ENCODE measurements around the gene SIL1. TPM values are rescaled to one million over a fixed set of nuclear protein-coding genes. Genes with fewer than 3 reads are reported as not detected.

Gene SIL1
- polyA plus RNA-seq, 3 donors: 25.4 to 35.1 (median 27.9) TPM

DNA sequence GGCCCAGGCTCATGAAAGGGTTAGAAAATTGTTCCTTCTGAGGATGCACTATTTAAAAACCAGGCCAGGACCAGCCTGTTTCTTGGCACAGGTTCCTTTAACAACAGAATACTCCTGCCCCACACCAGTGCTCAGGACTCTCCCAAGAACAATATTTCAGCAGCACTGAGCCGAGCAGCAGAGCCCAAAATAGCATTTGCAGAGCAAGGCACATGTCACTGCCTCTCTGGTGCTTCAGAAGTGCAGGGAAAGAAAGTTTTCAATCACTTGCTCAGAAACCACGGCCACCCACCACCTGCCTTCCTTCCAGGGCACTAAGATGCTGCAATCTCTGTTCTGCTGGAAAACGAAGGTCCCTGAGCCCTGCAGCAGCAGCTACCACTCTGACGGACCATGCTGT lies 77.6 kb downstream of the SIL1 start:
- H3K36me3 ChIP-seq (replicated peaks in 1 of 2; ENCODE audit: control insufficient read depth in 1 of 2, insufficient read depth in 2 of 2, low read length in 2 of 2): peaks cover 47 to 92% of the 10 kb centered on the region in 2 donors
- H3K4me2 ChIP-seq (replicated peaks; ENCODE audit: extremely low read depth, low read length, poor library complexity, severe bottlenecking): no peak overlapping the region
- intact Hi-C loops (cut with micrococcal nuclease): no loop called here
- H3K27ac Mint-ChIP-seq: no peak overlapping the region
- H3K4me1 Mint-ChIP-seq: no peaks in the 10 kb centered on the region
- H3K27ac ChIP-seq (ENCODE audit: low read depth in 1 of 2, low read length in 2 of 2): no peak overlapping the region
- no peaks in the 10 kb centered on the region for H3K79me2 ChIP-seq (ENCODE audit: insufficient read depth, low read length)
- H4K20me1 ChIP-seq (ENCODE audit: insufficient read depth, low read length): no peaks in the 10 kb centered on the region
- H3K4me3 Mint-ChIP-seq: no peak overlapping the region
- H3K9ac ChIP-seq (ENCODE audit: insufficient read depth, low read length, poor library complexity, severe bottlenecking): no peak overlapping the region
- no peak overlapping the region for H3K4me3 ChIP-seq (replicated peaks in 1 of 3; ENCODE audit: low read depth in 2 of 3, low read length in 3 of 3)
- no peaks in the 10 kb centered on the region for H3K9me3 ChIP-seq (replicated peaks in 1 of 2; ENCODE audit: control insufficient read depth in 1 of 2, insufficient read depth in 1 of 2, low read length in 2 of 2)
- no peaks in the 10 kb centered on the region for H3K27me3 Mint-ChIP-seq (ENCODE audit: low read depth in 3 of 3)
- DNase-seq: no peak
- no peak for TF ChIP-seq CTCF (IDR thresholded peaks at IDR 0.05)
- 91% methylated on average over 3 of the region's 4 CpGs for WGBS (ENCODE audit: insufficient coverage)
- H3K36me3 Mint-ChIP-seq: peaks cover 63 to 68% of the 10 kb centered on the region in 2 donors
- H3K9me3 Mint-ChIP-seq: no peaks in the 10 kb centered on the region
- no peak overlapping the region for H2AFZ ChIP-seq (ENCODE audit: insufficient read depth, low read depth, low read length, poor library complexity, severe bottlenecking)
- H3K27me3 ChIP-seq (ENCODE audit: control insufficient read depth in 2 of 2, insufficient read depth in 2 of 2, low read length in 2 of 2): no peaks in the 10 kb centered on the region
- H3K4me1 ChIP-seq (ENCODE audit: control insufficient read depth in 1 of 2, insufficient read depth in 2 of 2, low read length in 2 of 2): no peaks in the 10 kb centered on the region

GRCh38 chr5:139118804-139119203 lies 79.4 kb downstream of the SIL1 start:
- TF ChIP-seq CTCF (IDR thresholded peaks at IDR 0.05): no peak
- Histone ChIP-seq H3K27ac (ENCODE audit: low read depth in 1 of 2, low read length in 2 of 2) (no peak overlapping the region), H3K27me3 (ENCODE audit: control insufficient read depth in 2 of 2, insufficient read depth in 2 of 2, low read length in 2 of 2) (no peaks in the 10 kb centered on the region), H2AFZ (ENCODE audit: insufficient read depth, low read depth, low read length, poor library complexity, severe bottlenecking) (no peak overlapping the region), H3K79me2 (ENCODE audit: insufficient read depth, low read length) (no peaks in the 10 kb centered on the region), H3K9me3 (replicated peaks in 1 of 2; ENCODE audit: control insufficient read depth in 1 of 2, insufficient read depth in 1 of 2, low read length in 2 of 2) (no peaks in the 10 kb centered on the region), H3K9ac (ENCODE audit: insufficient read depth, low read length, poor library complexity, severe bottlenecking) (no peak overlapping the region), H3K4me3 (replicated peaks in 1 of 3; ENCODE audit: low read depth in 2 of 3, low read length in 3 of 3) (no peak overlapping the region), H4K20me1 (ENCODE audit: insufficient read depth, low read length) (no peaks in the 10 kb centered on the region), H3K4me2 (replicated peaks; ENCODE audit: extremely low read depth, low read length, poor library complexity, severe bottlenecking) (no peak overlapping the region), H3K36me3 (replicated peaks in 1 of 2; ENCODE audit: control insufficient read depth in 1 of 2, insufficient read depth in 2 of 2, low read length in 2 of 2) (peaks cover 49 to 87% of the 10 kb centered on the region in 2 donors), H3K4me1 (ENCODE audit: control insufficient read depth in 1 of 2, insufficient read depth in 2 of 2, low read length in 2 of 2) (no peaks in the 10 kb centered on the region)
- Mint-ChIP-seq H3K9me3 (no peaks in the 10 kb centered on the region), H3K36me3 (peaks cover 63 to 73% of the 10 kb centered on the region in 2 donors), H3K4me3 (no peak overlapping the region), H3K27ac (no peak overlapping the region), H3K27me3 (ENCODE audit: low read depth in 3 of 3) (no peaks in the 10 kb centered on the region), H3K4me1 (no peaks in the 10 kb centered on the region)
- intact Hi-C loops (cut with micrococcal nuclease): no loop called here
- 100% methylated on average over 2 of the region's 2 CpGs for WGBS (ENCODE audit: insufficient coverage)
- no peak for DNase-seq

Data from CD14-positive monocyte (primary cell).